T-helper 2 cell treated with Interferon-gamma antibody and Interleukin-4, amounts not matched to agents 5 μg/mL and 100 μg/mL, for 36 hours (primary cell): ENCODE data around the gene MGST2.
"Not testable (repeated sequence)": the region's sequence is repeated elsewhere in the genome, so short reads cannot be mapped to it uniquely, and the experiment has no call there.

Experiments
- DNase-seq: peaks from one replicate; pipeline ENCODE4 v3.0.0; 2021; ENCODE audit warnings: low spot score
- H3K27ac Mint-ChIP-seq: one replicate; pipeline ENCODE4 v1.8.0; 2021; ENCODE audit warnings: mild to moderate bottlenecking, mixed read lengths
- H3K27me3 Mint-ChIP-seq: one replicate; pipeline ENCODE4 v1.8.0; 2021; ENCODE audit warnings: low read depth, mixed read lengths
- H3K36me3 Mint-ChIP-seq: one replicate; pipeline ENCODE4 v1.8.0; 2021; ENCODE audit warnings: low read depth, mixed read lengths
- H3K4me1 Mint-ChIP-seq: one replicate; pipeline ENCODE4 v1.8.0; 2021; ENCODE audit warnings: low read depth, mixed read lengths
- H3K4me3 Mint-ChIP-seq: one replicate; pipeline ENCODE4 v1.8.0; 2022; ENCODE audit warnings: mild to moderate bottlenecking, moderate library complexity, mixed read lengths
- H3K9me3 Mint-ChIP-seq: one replicate; pipeline ENCODE4 v1.8.0; 2021; ENCODE audit warnings: mixed read lengths

The MGST2 gene

DNA sequence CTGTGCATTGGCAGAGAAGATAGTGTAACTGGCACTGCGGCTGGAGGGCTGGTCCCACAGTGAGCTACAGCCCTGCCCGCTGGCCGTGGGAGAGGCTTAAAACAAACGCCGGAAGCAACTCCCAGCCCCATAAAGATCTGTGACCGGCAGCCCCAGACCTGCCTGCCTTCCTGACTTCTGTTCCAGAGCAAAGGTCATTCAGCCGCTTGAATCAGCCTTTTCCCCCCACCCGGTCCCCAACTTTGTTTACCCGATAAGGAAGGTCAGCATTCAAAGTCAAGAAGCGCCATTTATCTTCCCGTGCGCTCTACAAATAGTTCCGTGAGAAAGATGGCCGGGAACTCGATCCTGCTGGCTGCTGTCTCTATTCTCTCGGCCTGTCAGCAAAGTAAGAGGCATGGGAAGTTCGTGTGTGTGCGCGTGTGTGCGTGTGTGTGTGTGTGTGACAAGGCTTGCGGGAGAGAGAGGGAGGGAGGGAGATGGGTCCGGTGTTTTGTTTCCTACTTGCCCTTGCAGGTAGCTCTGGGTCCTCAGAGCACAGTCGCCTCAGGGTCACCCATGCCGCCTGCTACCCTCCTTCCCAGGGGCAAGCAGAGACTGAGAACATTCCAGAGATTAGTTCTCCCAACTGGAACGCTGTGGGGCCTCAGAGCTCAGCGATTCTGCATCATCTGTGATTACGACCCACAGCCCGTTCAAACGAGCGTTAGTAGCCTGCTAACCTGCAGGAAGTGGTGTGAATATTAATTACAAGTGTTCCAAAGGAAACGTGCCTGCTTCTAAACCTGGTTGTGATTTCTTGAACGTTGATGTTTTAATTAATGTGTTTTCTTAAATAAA, at the start of gene MGST2:
Gene MGST2, plus strand, starts transcription at position 130 of the 840 bp plus-strand sequence. Its CDS starts 201 bp downstream, at position 331.
- Mint-ChIP-seq H3K27me3 (no peaks in the 10 kb centered on the region), H3K4me3 (peak within 1 kb of the TSS; percentile 92), H3K27ac (peak within 1 kb of the TSS; percentile 94), H3K4me1 (peaks cover 33% of the 10 kb centered on the region), H3K36me3 (peaks cover 10% of the 10 kb centered on the region), H3K9me3 (no peaks in the 10 kb centered on the region)
- peak; percentile 41 for DNase-seq

DNA sequence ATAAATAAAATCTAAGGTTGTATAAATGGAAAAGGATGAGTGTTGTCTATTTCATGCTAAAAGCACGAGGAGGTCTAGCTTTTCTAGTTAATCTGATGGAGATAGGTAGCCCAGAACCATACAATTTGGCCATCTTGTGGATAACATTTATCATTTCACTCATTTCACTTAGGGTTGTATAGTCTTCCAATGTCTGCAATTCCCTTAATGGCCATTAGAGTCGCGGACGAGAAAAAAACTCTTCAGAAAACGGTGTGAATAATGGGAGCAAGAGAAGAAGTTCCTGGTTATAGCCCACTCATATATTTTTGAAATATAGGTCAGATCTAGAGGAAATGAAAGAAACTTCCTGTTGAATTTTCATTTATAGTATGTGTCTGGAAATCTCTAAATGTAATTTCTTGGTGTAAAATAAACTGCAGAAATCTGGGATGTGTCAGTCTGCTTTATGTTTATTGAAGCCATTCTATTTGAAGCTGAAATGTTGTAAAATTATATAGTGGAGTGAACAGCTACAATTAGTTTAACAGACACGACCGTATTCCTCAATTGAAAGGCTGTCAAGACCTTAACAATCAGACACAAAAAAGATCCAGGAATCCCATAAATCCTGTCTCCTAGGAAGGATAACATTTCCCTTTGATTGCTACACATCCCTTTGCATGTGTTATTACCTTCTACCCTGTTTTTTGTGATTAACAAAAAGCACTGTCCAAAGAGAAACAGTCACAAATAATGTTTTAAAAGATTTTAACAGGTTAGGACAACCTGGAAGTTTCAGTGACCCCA, 47.7 kb upstream of the MGST2 start:
- Mint-ChIP-seq H3K4me1 (no peaks in the 10 kb centered on the region), H3K27me3 (peaks cover 5% of the 10 kb centered on the region), H3K27ac (no peak overlapping the region), H3K9me3 (no peaks in the 10 kb centered on the region), H3K36me3 (no peaks in the 10 kb centered on the region), H3K4me3 (no peak overlapping the region)
- DNase-seq, result no peak

DNA sequence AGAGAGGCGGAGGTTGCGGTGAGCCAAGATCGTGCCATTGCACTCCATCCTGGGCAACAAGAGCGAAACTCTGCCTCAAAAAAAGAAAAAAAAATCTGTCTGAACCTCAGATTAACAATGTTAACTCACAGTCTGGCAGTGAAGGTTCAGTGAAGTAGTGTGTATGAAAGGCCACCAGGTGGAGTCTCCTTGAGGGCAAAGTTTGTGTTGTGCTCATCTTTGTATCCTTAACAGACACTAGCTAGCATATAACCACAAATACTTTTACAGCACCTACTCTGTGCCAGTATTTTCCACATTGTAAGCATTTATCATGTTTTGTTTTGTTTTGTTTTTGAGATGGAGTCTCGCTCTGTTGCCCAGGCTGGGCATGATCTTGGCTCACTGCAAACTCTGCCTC, 46.0 kb upstream of the MGST2 start:
- Mint-ChIP-seq H3K27ac (no peak overlapping the region), H3K4me1 (no peaks in the 10 kb centered on the region), H3K9me3 (no peaks in the 10 kb centered on the region), H3K27me3 (peaks cover 10% of the 10 kb centered on the region), H3K36me3 (no peaks in the 10 kb centered on the region), H3K4me3 (no peak overlapping the region)
- no peak for DNase-seq

DNA sequence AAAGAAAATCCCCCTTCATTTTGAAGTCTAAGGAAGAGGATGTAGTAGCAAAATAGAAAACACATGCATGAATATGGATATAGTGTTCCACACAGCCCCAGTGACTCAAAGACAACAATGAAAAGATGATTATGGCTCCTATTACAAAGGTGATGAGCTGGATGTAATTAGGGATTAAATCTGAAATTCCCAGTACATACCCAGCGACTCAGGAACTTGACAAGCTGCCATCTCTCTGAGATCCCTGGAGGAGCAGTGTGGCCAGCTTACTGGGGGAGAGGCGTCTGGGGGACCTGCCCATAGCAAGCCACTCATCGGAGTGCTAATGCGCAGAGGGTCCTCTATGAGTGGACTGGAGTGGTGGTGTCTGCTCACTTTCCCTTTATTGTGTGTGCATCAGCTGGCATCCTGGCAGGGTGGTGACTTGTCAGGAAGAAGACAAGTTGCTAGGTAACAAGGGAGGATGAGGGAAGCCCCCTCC, 42.7 kb upstream of the MGST2 start:
- Mint-ChIP-seq H3K27ac (no peak overlapping the region), H3K4me3 (no peak overlapping the region), H3K36me3 (no peaks in the 10 kb centered on the region), H3K9me3 (no peaks in the 10 kb centered on the region), H3K4me1 (no peaks in the 10 kb centered on the region), H3K27me3 (peaks cover 9% of the 10 kb centered on the region)
- no peak for DNase-seq

DNA sequence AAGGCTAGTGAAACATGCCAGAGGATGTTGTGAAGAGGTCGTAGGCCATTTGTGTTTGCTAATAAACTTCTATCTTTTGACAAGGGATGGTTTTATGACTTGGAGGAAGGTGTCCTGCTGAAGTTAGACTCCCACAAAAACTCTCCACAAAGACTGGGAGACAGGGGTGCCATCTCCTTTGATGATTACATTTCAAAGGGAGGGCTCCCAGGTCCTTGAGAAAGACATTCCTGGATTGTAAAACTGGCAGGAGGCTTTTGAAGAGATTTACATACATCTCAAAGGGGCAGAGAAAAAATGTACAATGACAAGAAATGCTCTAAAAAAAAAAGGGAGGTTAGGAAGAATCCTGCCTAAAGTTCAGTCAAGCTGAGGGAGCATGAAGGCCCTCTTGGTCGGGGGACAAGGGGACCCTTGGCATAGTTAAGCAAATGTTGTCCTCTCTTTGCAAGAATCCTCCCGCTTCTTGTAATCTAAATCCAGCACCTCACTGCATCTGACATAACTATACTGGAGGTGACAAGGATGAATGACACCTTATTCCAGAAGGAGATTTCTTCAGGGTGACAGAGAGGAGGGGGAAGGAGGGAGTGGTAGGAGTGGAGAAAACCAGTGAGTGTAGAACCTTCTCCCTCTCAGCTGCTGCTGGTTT, 41.1 kb upstream of the MGST2 start:
- DNase-seq, result no peak
- no peak overlapping the region for H3K27ac Mint-ChIP-seq
- no peaks in the 10 kb centered on the region for H3K9me3 Mint-ChIP-seq
- no peaks in the 10 kb centered on the region for H3K36me3 Mint-ChIP-seq
- H3K4me3 Mint-ChIP-seq, result no peak overlapping the region
- peaks cover 11% of the 10 kb centered on the region for H3K27me3 Mint-ChIP-seq
- no peaks in the 10 kb centered on the region for H3K4me1 Mint-ChIP-seq

DNA sequence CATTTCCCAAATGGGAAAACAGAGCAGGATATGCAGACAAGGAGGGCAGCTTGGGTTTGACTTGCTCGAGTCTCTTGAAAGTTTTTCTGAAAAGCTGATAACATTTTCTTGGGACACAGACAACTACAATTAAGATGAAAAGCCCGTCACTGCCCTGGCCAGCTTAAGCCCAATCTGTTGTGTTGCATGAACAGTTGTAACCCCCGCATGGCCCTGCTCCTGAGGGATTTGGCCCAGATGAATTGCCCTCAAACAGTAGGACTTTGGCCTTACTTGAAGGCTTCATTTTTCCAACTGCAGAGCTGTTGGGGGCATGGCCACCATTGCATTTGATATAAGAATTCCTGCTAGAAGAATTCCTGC, 40.5 kb upstream of the MGST2 start:
- peaks cover 13% of the 10 kb centered on the region for H3K27me3 Mint-ChIP-seq
- no peaks in the 10 kb centered on the region for H3K36me3 Mint-ChIP-seq
- no peaks in the 10 kb centered on the region for H3K9me3 Mint-ChIP-seq
- no peak overlapping the region for H3K27ac Mint-ChIP-seq
- no peaks in the 10 kb centered on the region for H3K4me1 Mint-ChIP-seq
- no peak overlapping the region for H3K4me3 Mint-ChIP-seq
- DNase-seq, result no peak

DNA sequence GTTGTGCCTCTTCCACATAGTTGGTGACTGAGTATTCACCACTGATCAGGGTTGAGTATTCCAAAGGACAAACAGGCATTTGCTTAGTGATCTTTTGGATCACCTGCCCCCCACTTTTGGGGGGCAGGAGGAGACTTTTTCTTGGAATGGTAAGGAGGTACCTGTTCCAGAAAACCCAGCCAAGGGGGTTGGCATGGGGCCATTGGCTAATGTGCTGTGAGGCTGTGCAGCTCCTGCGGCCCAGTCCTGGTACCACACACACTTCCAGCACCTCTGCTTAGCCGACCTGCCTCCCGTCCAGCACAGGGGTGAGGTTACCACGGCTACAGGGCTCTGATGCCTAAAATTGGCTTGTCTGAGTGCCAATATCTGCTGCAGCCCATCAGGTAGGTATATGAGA, 40.1 kb upstream of the MGST2 start:
- no peaks in the 10 kb centered on the region for H3K36me3 Mint-ChIP-seq
- no peak overlapping the region for H3K27ac Mint-ChIP-seq
- H3K9me3 Mint-ChIP-seq, result no peaks in the 10 kb centered on the region
- no peak overlapping the region for H3K4me3 Mint-ChIP-seq
- peaks cover 17% of the 10 kb centered on the region for H3K27me3 Mint-ChIP-seq
- no peaks in the 10 kb centered on the region for H3K4me1 Mint-ChIP-seq
- DNase-seq, result no peak

DNA sequence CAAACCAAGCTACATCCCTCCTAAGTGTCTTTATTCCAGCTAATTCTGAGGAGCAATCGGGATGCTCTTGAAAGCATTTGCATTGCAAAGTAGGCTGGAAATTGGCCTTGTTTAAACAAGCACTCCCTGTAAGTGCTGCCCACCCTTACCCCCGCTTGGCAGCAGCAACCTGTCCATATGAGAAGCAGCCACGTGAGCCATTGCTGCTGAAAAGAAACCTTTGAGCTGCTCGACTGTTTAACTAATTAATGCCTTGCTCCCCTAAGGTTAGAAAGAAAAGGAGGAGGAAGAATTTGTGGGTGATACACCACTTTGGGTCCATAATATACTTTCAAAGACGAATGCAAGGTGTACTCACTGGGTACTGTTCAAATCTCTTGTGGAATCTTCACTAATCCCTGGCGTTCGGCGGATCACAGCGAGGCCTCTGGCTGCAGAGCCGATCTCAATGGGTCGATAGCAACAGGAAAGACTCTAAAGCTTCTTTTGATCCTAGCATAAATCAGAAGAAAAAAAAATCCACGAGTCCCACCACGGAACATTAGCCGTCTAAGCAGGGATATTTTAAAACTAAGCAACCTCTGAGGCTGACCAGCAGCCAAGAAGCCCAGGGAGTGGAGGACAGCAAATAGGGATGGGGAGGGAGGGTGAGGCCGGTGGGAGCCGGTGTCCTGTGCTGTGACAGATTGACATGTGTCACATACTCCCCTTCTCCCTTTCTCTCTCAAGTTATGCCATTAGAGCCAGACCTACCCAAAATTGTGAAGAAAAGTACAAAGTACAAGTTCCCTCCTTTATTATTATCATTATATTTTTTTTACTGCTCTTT, 37.2 kb upstream of the MGST2 start:
- Mint-ChIP-seq H3K27me3 (peaks cover 32% of the 10 kb centered on the region), H3K27ac (no peak overlapping the region)

DNA sequence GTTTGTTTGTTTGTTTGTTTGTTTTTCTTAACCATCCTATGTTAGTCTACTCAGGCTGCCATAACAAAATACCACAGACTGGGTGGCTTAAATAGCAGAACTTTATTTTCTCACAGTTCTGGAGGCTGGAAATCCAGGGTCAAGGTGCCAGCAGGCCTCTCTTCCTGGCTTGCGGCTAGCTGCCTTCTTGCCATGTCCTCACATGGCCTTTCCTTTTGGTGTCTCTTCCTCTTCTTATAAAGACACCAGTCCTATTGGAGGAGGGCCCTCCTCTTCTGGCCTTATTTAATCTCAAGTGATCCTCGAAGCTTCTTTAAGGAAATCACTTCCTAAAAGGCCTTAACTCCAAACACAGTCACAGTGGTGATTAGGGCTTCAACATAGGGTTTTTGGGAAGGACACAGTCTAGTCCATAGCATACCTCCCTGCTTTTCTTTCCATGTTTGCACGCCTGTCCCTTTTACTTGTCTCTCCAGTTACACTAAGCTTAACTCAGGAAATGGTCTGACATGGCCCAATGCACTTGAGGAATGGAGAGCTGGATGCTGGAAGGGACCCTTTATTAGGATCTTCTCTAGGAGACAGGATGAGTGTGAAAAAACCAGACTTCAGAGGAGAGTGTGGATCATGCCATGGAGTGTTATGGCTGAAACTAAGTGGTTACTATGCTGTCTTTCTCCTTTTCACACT, 36.0 kb upstream of the MGST2 start:
- H3K27me3 Mint-ChIP-seq, result peaks cover 34% of the 10 kb centered on the region
- no peak overlapping the region for H3K4me3 Mint-ChIP-seq
- no peaks in the 10 kb centered on the region for H3K9me3 Mint-ChIP-seq
- no peak overlapping the region for H3K27ac Mint-ChIP-seq
- H3K36me3 Mint-ChIP-seq, result no peaks in the 10 kb centered on the region
- no peak for DNase-seq
- no peaks in the 10 kb centered on the region for H3K4me1 Mint-ChIP-seq

More for the DNA sequence above, 37.2 kb upstream of the MGST2 start:
- DNase-seq, result no peak
- H3K36me3 Mint-ChIP-seq, result no peaks in the 10 kb centered on the region
- no peaks in the 10 kb centered on the region for H3K4me1 Mint-ChIP-seq
- H3K9me3 Mint-ChIP-seq, result no peaks in the 10 kb centered on the region
- no peak overlapping the region for H3K4me3 Mint-ChIP-seq

DNA sequence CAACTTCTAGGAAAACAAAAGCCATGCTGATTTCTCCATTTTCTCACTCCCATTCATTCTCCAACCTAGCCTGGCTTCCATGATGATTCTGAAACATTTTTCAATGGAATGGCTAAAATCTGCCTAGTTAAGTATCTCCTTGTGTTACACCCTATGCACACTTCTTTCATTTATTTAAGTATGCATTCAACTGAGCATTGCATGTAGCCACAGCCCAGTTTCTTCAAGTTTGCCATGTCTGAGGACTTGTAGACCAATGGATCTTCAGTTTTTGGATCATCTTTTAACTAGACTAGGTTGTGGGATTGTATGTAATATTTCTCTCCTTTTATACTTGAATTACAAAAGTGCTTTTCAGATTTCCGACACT, 35.5 kb upstream of the MGST2 start:
- no peaks in the 10 kb centered on the region for H3K36me3 Mint-ChIP-seq
- peaks cover 33% of the 10 kb centered on the region for H3K27me3 Mint-ChIP-seq
- H3K4me3 Mint-ChIP-seq, result no peak overlapping the region
- no peaks in the 10 kb centered on the region for H3K9me3 Mint-ChIP-seq
- no peaks in the 10 kb centered on the region for H3K4me1 Mint-ChIP-seq
- DNase-seq, result no peak
- no peak overlapping the region for H3K27ac Mint-ChIP-seq

DNA sequence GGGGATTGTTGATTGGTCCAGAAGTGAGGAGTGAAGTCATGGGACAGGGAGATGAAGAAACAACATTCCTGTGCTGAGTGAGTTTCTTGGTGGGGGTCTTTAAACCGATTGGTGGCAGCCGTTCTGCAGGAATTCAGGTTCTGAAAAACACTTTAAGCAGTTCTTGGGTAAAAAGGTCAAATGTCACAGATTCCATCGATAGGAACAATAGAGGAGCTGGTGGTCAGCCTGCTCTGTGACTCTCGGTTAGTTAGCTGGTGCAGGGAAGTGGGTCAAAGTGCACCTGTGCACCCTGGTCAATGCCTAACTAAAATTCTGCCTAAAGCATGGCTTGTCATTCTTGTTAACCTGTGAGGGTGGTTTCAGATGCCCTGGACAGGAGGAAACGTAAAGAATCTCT, 34.6 kb upstream of the MGST2 start:
- DNase-seq, result no peak
- no peaks in the 10 kb centered on the region for H3K9me3 Mint-ChIP-seq
- no peaks in the 10 kb centered on the region for H3K36me3 Mint-ChIP-seq
- no peak overlapping the region for H3K4me3 Mint-ChIP-seq
- no peaks in the 10 kb centered on the region for H3K4me1 Mint-ChIP-seq
- H3K27ac Mint-ChIP-seq, result no peak overlapping the region
- H3K27me3 Mint-ChIP-seq, result peaks cover 39% of the 10 kb centered on the region

DNA sequence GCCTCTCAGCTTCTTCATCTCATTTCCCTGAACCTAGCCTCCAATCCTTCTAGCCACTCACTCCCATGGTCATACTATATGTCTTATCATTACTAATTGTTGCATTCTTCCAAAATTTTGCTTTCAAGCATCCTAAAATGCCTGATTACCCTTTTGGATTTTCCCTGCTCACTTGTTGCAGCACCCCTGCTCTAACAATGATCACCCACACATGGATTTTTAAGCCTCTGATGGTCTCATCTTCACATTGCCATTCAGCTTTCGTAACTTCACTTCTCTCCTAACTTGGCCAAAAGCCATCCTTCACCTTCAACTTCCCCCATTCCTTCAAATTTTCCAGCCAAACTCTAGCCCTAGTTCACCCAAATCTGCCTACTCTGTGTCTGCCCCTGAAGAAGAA, 33.8 kb upstream of the MGST2 start:
- H3K27me3 Mint-ChIP-seq, result peaks cover 41% of the 10 kb centered on the region
- H3K4me3 Mint-ChIP-seq, result no peak overlapping the region
- no peak overlapping the region for H3K27ac Mint-ChIP-seq
- no peaks in the 10 kb centered on the region for H3K9me3 Mint-ChIP-seq
- no peak for DNase-seq
- H3K36me3 Mint-ChIP-seq, result no peaks in the 10 kb centered on the region
- no peaks in the 10 kb centered on the region for H3K4me1 Mint-ChIP-seq

DNA sequence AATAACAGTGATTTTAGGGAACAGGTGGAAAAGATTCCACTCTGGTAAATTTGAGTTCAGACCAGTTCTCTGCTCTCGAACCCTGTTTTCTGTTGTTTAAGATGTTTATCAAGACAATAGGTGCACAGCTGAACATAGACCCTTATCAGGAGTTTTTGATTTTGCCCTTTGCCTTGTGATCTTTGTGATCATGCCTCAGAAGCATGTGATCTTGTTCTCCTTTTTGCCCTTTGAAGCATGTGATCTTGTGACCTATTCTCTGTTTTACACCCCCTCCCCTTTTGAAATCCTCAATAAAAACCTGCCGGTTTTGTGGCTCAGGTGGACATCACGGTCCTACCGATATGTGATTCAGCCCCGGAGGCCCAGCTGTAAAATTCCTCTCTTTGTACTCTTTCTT, 32.9 kb upstream of the MGST2 start:
- not testable (repeated sequence) for H3K27ac Mint-ChIP-seq, H3K9me3 Mint-ChIP-seq, H3K4me3 Mint-ChIP-seq, DNase-seq, H3K4me1 Mint-ChIP-seq, H3K36me3 Mint-ChIP-seq
- peaks cover 41% of the 10 kb centered on the region for H3K27me3 Mint-ChIP-seq
